ENCODE measurements around the gene DNAH6.

The DNAH6 gene

GRCh38 chr2:84836215-84836614 lies 319.9 kb downstream of the DNAH6 start:
- Histone ChIP-seq H3K79me2 (ENCODE audit: insufficient read depth, low read length) (no peaks in the 10 kb centered on the region), H3K4me2 (ENCODE audit: low read length) (no peak overlapping the region), H3K4me1 (ENCODE audit: insufficient read depth, low read length, severe bottlenecking) (no peaks in the 10 kb centered on the region), H3K27ac (ENCODE audit: low read depth, low read length, poor library complexity, severe bottlenecking) (no peak overlapping the region), H3K4me3 (ENCODE audit: low read depth, low read length, poor library complexity, severe bottlenecking) (no peak overlapping the region), H4K20me1 (ENCODE audit: insufficient read depth, low read length) (no peaks in the 10 kb centered on the region), H3K9ac (ENCODE audit: low read length) (no peak overlapping the region), H3K36me3 (ENCODE audit: insufficient read depth, low read length) (no peaks in the 10 kb centered on the region), H3K9me3 (ENCODE audit: low read length) (no peaks in the 10 kb centered on the region), H3K9me2 (ENCODE audit: low read depth, low read length) (no peaks in the 10 kb centered on the region), H2AFZ (ENCODE audit: low read length) (no peak overlapping the region), H3F3A (ENCODE audit: insufficient read depth, low read length) (no peaks in the 10 kb centered on the region), H3K27me3 (ENCODE audit: insufficient read depth, low read length) (no peaks in the 10 kb centered on the region)
- TF ChIP-seq EZH2 (IDR thresholded peaks at IDR 0.05; ENCODE audit: borderline replicate concordance, low read length) = no peak
- no peak for TF ChIP-seq CTCF (IDR thresholded peaks at IDR 0.05; ENCODE audit: low read length)

GRCh38 chr2:84838434-84839145 lies 322.3 kb downstream of the DNAH6 start:
- no peaks in the 10 kb centered on the region for H3K36me3 ChIP-seq (ENCODE audit: insufficient read depth, low read length)
- no peak overlapping the region for H3K9ac ChIP-seq (ENCODE audit: low read length)
- H2AFZ ChIP-seq (ENCODE audit: low read length) = no peak overlapping the region

GRCh38 chr2:84839851-84840250 lies 323.6 kb downstream of the DNAH6 start:
- Histone ChIP-seq H3K4me2 (ENCODE audit: low read length) (no peak overlapping the region), H3K9me2 (ENCODE audit: low read depth, low read length) (no peaks in the 10 kb centered on the region), H3K79me2 (ENCODE audit: insufficient read depth, low read length) (no peaks in the 10 kb centered on the region), H3K4me3 (ENCODE audit: low read depth, low read length, poor library complexity, severe bottlenecking) (no peak overlapping the region), H3F3A (ENCODE audit: insufficient read depth, low read length) (no peaks in the 10 kb centered on the region), H3K4me1 (ENCODE audit: insufficient read depth, low read length, severe bottlenecking) (no peaks in the 10 kb centered on the region), H4K20me1 (ENCODE audit: insufficient read depth, low read length) (no peaks in the 10 kb centered on the region), H3K27me3 (ENCODE audit: insufficient read depth, low read length) (no peaks in the 10 kb centered on the region), H3K9me3 (ENCODE audit: low read length) (no peaks in the 10 kb centered on the region), H3K27ac (ENCODE audit: low read depth, low read length, poor library complexity, severe bottlenecking) (no peak overlapping the region), H3K36me3 (ENCODE audit: insufficient read depth, low read length) (no peaks in the 10 kb centered on the region), H3K9ac (ENCODE audit: low read length) (no peak overlapping the region), H2AFZ (ENCODE audit: low read length) (no peak overlapping the region)
- no peak for TF ChIP-seq EZH2 (IDR thresholded peaks at IDR 0.05; ENCODE audit: borderline replicate concordance, low read length)
- no peak for TF ChIP-seq CTCF (IDR thresholded peaks at IDR 0.05; ENCODE audit: low read length)

More at GRCh38 chr2:84838434-84839145, 322.3 kb downstream of the DNAH6 start:
- Histone ChIP-seq H3F3A (ENCODE audit: insufficient read depth, low read length) (no peaks in the 10 kb centered on the region), H3K9me2 (ENCODE audit: low read depth, low read length) (no peaks in the 10 kb centered on the region), H3K9me3 (ENCODE audit: low read length) (no peaks in the 10 kb centered on the region), H3K27ac (ENCODE audit: low read depth, low read length, poor library complexity, severe bottlenecking) (no peak overlapping the region), H4K20me1 (ENCODE audit: insufficient read depth, low read length) (no peaks in the 10 kb centered on the region), H3K79me2 (ENCODE audit: insufficient read depth, low read length) (no peaks in the 10 kb centered on the region), H3K4me1 (ENCODE audit: insufficient read depth, low read length, severe bottlenecking) (no peaks in the 10 kb centered on the region), H3K4me3 (ENCODE audit: low read depth, low read length, poor library complexity, severe bottlenecking) (no peak overlapping the region), H3K27me3 (ENCODE audit: insufficient read depth, low read length) (no peaks in the 10 kb centered on the region), H3K4me2 (ENCODE audit: low read length) (no peak overlapping the region)
- TF ChIP-seq CTCF (IDR thresholded peaks at IDR 0.05; ENCODE audit: low read length) (no peak), EZH2 (IDR thresholded peaks at IDR 0.05; ENCODE audit: borderline replicate concordance, low read length) (no peak)
